Measurements from ENCODE around the gene GLB1L.
"Not testable (repeated sequence)": the region's sequence is repeated elsewhere in the genome, so short reads cannot be mapped to it uniquely, and the experiment has no call there.

GLB1L gene

GRCh38 chr2:219204425-219205164 is 40.6 kb downstream of the GLB1L start:
- DNase-seq = no peak

- not testable (repeated sequence) for DNase-seq
Measured at GRCh38 chr2:219201331-219201730, 43.9 kb downstream of the GLB1L start.

GRCh38 chr2:219200502-219201326 is 44.5 kb downstream of the GLB1L start:
- not testable (repeated sequence) for DNase-seq

GRCh38 chr2:219199470-219200211 is 45.6 kb downstream of the GLB1L start:
- no peak for DNase-seq

GRCh38 chr2:219198974-219199373 is 46.3 kb downstream of the GLB1L start:
- DNase-seq = no peak

GRCh38 chr2:219197388-219197787 is 47.9 kb downstream of the GLB1L start:
- DNase-seq = no peak

- no peak for DNase-seq
Measured at GRCh38 chr2:219186754-219187456, 58.3 kb downstream of the GLB1L start.
